ENCODE results near the gene GABRA5. TPM values are rescaled to one million over a fixed set of nuclear protein-coding genes. Genes with fewer than 3 reads are reported as not detected.

Gene GABRA5
- total and polyA plus RNA-seq, 2 donors (not counting 1 experiment from before 2014, with no cell fraction given) = not detected

DNA sequence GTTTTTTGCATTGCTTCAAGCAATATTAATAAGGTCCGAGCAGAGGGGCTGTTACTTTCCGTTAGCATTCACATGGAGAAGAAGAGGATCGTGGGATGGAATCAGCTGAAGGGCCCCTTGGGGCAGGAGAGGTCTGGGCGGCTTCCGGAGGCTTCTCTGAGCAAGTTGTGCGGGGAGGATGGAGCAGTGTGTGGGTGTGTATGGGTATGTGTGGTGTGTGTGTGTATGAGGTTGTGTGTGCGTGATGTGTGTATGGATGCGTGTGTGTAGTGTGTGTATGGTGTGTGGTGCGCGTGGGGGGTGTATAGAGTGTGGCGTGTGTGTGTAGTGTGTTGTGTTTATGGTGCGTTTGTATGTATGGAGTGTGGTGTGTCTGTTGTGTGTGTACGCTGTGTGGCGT, 25.8 kb downstream of the GABRA5 start:
- H3K4me2 ChIP-seq (replicated peaks; ENCODE audit: low read depth, low read length, poor library complexity, severe bottlenecking) = no peak overlapping the region
- no peak overlapping the region for H3K9ac ChIP-seq (ENCODE audit: low read length)
- peaks cover 0 to 7% (median 0%) of the 10 kb centered on the region in 4 experiments for H3K27me3 ChIP-seq (replicated peaks in 1 of 4; ENCODE audit: control extremely low read depth in 1 of 4, control insufficient read depth in 3 of 4, insufficient read depth in 4 of 4, low read length in 3 of 4)
- H3K4me3 ChIP-seq (ENCODE audit: control extremely low read depth in 1 of 5, extremely low read depth in 1 of 5, insufficient read depth in 1 of 5, low read depth in 2 of 5, low read length in 4 of 5) = no peak overlapping the region
- H4K20me1 ChIP-seq (ENCODE audit: control insufficient read depth, insufficient read depth, low read length, poor library complexity, severe bottlenecking) = no peaks in the 10 kb centered on the region
- intact Hi-C loops (cut with micrococcal nuclease) = no loop called here
- 89% methylated on average over 14 of the region's 14 CpGs for WGBS (ENCODE audit: insufficient coverage)
- ChIA-PET POLR2A (no interaction called here), CTCF (no interaction called here)
- Mint-ChIP-seq H3K9me3 (ENCODE audit: insufficient read depth) (no peaks in the 10 kb centered on the region), H3K27me3 (no peaks in the 10 kb centered on the region), H3K27ac (no peak overlapping the region), H3K4me3 (no peak overlapping the region), H3K4me1 (no peaks in the 10 kb centered on the region)
- peaks cover 0 to 15% (median 0%) of the 10 kb centered on the region in 3 donors for H3K9me3 ChIP-seq (ENCODE audit: control extremely low read depth in 1 of 3, control insufficient read depth in 2 of 3, insufficient read depth in 1 of 3, low read length in 2 of 3)
- H2AFZ ChIP-seq (ENCODE audit: insufficient read depth, low read depth, low read length, poor library complexity, severe bottlenecking) = no peak overlapping the region
- DNase-seq (no peak), ATAC-seq (ENCODE audit: low read depth) (no peak)
- H3K27ac ChIP-seq (ENCODE audit: low read length in 2 of 2) = no peak overlapping the region
- H3K36me3 ChIP-seq (replicated peaks in 1 of 2; ENCODE audit: control extremely low read depth in 1 of 2, control insufficient read depth in 1 of 2, extremely low read depth in 1 of 2, insufficient read depth in 2 of 2, low read length in 1 of 2) = no peaks in the 10 kb centered on the region
- no peaks in the 10 kb centered on the region for H3K4me1 ChIP-seq (ENCODE audit: control insufficient read depth in 2 of 2, insufficient read depth in 2 of 2, low read length in 2 of 2)
- TF ChIP-seq, protein P1, sequence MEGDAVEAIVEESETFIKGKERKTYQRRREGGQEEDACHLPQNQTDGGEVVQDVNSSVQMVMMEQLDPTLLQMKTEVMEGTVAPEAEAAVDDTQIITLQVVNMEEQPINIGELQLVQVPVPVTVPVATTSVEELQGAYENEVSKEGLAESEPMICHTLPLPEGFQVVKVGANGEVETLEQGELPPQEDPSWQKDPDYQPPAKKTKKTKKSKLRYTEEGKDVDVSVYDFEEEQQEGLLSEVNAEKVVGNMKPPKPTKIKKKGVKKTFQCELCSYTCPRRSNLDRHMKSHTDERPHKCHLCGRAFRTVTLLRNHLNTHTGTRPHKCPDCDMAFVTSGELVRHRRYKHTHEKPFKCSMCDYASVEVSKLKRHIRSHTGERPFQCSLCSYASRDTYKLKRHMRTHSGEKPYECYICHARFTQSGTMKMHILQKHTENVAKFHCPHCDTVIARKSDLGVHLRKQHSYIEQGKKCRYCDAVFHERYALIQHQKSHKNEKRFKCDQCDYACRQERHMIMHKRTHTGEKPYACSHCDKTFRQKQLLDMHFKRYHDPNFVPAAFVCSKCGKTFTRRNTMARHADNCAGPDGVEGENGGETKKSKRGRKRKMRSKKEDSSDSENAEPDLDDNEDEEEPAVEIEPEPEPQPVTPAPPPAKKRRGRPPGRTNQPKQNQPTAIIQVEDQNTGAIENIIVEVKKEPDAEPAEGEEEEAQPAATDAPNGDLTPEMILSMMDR (IDR thresholded peaks at IDR 0.05) = no peak
- no peak for TF ChIP-seq EZH2 (IDR thresholded peaks at IDR 0.05; ENCODE audit: borderline replicate concordance, insufficient read depth, low read depth, low read length, poor library complexity, severe bottlenecking)
- H3K79me2 ChIP-seq (ENCODE audit: control insufficient read depth, insufficient read depth, low read length) = no peaks in the 10 kb centered on the region

DNA sequence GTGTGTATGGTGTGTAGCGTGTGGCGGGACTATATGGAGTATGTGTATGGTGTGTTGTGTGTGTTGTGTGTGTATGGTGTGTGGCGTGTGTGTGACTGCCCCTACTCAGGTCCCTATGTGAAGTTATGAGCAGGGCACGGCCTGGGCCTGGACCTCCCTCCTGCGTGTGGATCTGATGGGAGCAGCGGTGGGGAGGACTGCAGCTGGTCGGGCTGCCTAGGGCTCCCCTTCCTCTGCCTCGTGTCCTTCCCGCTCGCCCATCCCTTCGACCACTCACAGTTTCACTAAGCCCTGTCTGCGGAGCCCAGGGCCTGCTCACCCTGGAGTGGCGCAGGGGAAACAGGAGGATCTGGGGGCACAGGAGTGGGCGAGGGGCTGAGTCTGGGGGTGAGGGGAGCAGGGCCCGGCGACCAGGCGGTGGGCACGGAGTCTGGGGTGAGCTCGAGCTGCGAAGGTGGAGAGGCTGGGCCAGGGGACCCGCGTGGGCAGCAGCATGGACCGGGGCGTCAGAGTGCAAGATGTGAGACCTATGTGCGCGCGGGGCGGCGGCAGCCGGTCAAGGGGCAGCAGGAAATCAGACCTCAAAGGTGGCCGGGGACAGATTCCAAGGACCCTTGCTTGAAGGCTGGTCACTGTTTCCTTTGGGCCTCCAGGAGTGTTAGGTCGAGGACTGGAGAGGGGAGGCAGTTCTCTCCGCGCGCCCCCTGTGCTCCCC, 26.6 kb downstream of the GABRA5 start:
- H3K4me3 ChIP-seq (ENCODE audit: control extremely low read depth in 1 of 5, extremely low read depth in 1 of 5, insufficient read depth in 1 of 5, low read depth in 2 of 5, low read length in 4 of 5) = no peak overlapping the region
- 86% methylated on average over 24 of the region's 35 CpGs for WGBS (ENCODE audit: insufficient coverage)
- no peaks in the 10 kb centered on the region for H3K4me1 ChIP-seq (ENCODE audit: control insufficient read depth in 2 of 2, insufficient read depth in 2 of 2, low read length in 2 of 2)
- H3K79me2 ChIP-seq (ENCODE audit: control insufficient read depth, insufficient read depth, low read length) = no peaks in the 10 kb centered on the region
- intact Hi-C loops (cut with micrococcal nuclease) = no loop called here
- Mint-ChIP-seq H3K27ac (no peak overlapping the region), H3K4me3 (no peak overlapping the region), H3K27me3 (no peaks in the 10 kb centered on the region), H3K9me3 (ENCODE audit: insufficient read depth) (no peaks in the 10 kb centered on the region), H3K4me1 (no peaks in the 10 kb centered on the region)
- TF ChIP-seq, protein P1 (IDR thresholded peaks at IDR 0.05) = no peak
- no peak for TF ChIP-seq EZH2 (IDR thresholded peaks at IDR 0.05; ENCODE audit: borderline replicate concordance, insufficient read depth, low read depth, low read length, poor library complexity, severe bottlenecking)
- H3K9ac ChIP-seq (ENCODE audit: low read length) = no peak overlapping the region
- H3K27me3 ChIP-seq (replicated peaks in 1 of 4; ENCODE audit: control extremely low read depth in 1 of 4, control insufficient read depth in 3 of 4, insufficient read depth in 4 of 4, low read length in 3 of 4) = peaks cover 0 to 7% (median 0%) of the 10 kb centered on the region in 4 experiments
- H3K27ac ChIP-seq (ENCODE audit: low read length in 2 of 2) = no peak overlapping the region
- H2AFZ ChIP-seq (ENCODE audit: insufficient read depth, low read depth, low read length, poor library complexity, severe bottlenecking) = no peak overlapping the region
- no peak overlapping the region for H3K4me2 ChIP-seq (replicated peaks; ENCODE audit: low read depth, low read length, poor library complexity, severe bottlenecking)
- no peaks in the 10 kb centered on the region for H3K36me3 ChIP-seq (replicated peaks in 1 of 2; ENCODE audit: control extremely low read depth in 1 of 2, control insufficient read depth in 1 of 2, extremely low read depth in 1 of 2, insufficient read depth in 2 of 2, low read length in 1 of 2)
- ChIA-PET POLR2A (no interaction called here), CTCF (no interaction called here)
- DNase-seq (no peak), ATAC-seq (ENCODE audit: low read depth) (no peak)
- H3K9me3 ChIP-seq (ENCODE audit: control extremely low read depth in 1 of 3, control insufficient read depth in 2 of 3, insufficient read depth in 1 of 3, low read length in 2 of 3) = peaks cover 0 to 15% (median 0%) of the 10 kb centered on the region in 3 donors
- no peaks in the 10 kb centered on the region for H4K20me1 ChIP-seq (ENCODE audit: control insufficient read depth, insufficient read depth, low read length, poor library complexity, severe bottlenecking)

Data from B cell (primary cell).